ENCODE measurements around the gene PRDM16.

DNA sequence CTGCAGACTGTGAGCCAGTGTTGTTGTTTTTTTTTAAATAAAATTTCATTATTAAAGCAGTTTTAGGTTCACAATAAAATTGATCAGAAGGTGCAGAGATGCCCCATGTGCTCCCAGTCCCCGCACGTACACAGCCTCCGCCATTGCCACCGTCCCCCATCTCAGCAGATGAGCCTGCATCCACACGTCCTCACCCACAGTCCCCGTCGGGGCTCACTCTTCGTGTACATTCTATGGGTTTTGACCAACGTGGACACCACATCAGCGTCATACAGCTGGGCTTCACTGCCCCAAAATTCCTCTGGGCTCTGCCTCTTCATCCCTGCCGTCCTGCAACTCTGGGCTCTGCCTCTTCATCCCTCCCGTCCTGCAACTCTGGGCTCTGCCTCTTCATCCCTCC, 373.9 kb downstream of the PRDM16 start:
- TF ChIP-seq, protein P1, sequence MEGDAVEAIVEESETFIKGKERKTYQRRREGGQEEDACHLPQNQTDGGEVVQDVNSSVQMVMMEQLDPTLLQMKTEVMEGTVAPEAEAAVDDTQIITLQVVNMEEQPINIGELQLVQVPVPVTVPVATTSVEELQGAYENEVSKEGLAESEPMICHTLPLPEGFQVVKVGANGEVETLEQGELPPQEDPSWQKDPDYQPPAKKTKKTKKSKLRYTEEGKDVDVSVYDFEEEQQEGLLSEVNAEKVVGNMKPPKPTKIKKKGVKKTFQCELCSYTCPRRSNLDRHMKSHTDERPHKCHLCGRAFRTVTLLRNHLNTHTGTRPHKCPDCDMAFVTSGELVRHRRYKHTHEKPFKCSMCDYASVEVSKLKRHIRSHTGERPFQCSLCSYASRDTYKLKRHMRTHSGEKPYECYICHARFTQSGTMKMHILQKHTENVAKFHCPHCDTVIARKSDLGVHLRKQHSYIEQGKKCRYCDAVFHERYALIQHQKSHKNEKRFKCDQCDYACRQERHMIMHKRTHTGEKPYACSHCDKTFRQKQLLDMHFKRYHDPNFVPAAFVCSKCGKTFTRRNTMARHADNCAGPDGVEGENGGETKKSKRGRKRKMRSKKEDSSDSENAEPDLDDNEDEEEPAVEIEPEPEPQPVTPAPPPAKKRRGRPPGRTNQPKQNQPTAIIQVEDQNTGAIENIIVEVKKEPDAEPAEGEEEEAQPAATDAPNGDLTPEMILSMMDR (conservative IDR thresholded peaks at IDR 0.05; ENCODE audit: low read depth, low read length) = no peak
- TF ChIP-seq EZH2phosphoT487 (IDR thresholded peaks at IDR 0.05; ENCODE audit: borderline replicate concordance, low read length) = no peak
